SH-SY5Y (cell line): Measurements from ENCODE around the gene TMEM38A.

Source experiments
- GATA2 ChIP-seq: IDR thresholded peaks from 2 replicates; pipeline ENCODE4 v1.6.1; 2011; ENCODE audit warnings: mild to moderate bottlenecking, low read depth, low read length
- GATA3 ChIP-seq: IDR thresholded peaks from 2 replicates; pipeline ENCODE4 v1.6.1; 2011; ENCODE audit warnings: low read depth, mild to moderate bottlenecking, low read length, moderate library complexity

DNA sequence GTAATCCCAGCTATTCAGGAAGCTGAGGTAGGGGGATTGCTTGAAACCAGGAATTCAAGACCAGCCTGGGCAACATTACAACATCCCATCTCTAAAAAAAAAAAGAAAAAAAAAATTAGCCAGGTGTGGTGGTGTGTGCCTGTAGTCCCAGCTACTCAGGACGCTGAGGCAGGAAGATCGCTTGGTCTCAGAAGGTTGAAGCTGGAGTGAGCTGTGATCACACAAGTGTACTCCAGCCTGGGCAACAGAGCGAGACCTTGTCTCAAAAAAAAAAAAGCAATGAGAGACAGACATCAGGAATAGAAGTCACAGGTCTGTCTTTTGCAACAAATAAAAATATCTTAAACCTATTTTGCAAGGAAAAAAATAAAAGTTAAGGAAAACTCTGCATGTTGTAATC lies 23.3 kb downstream of the TMEM38A start:
- TF ChIP-seq GATA2 (no peak), GATA3 (no peak)
